ENCODE results near the gene YTHDF2. TPM values are rescaled to one million over a fixed set of nuclear protein-coding genes. Genes with fewer than 3 reads are reported as not detected.
"Not testable (repeated sequence)": the region's sequence is repeated elsewhere in the genome, so short reads cannot be mapped to it uniquely, and the experiment has no call there.

Gene YTHDF2
- 88.2 and 98.4 TPM in 2 replicates for total RNA-seq

DNA sequence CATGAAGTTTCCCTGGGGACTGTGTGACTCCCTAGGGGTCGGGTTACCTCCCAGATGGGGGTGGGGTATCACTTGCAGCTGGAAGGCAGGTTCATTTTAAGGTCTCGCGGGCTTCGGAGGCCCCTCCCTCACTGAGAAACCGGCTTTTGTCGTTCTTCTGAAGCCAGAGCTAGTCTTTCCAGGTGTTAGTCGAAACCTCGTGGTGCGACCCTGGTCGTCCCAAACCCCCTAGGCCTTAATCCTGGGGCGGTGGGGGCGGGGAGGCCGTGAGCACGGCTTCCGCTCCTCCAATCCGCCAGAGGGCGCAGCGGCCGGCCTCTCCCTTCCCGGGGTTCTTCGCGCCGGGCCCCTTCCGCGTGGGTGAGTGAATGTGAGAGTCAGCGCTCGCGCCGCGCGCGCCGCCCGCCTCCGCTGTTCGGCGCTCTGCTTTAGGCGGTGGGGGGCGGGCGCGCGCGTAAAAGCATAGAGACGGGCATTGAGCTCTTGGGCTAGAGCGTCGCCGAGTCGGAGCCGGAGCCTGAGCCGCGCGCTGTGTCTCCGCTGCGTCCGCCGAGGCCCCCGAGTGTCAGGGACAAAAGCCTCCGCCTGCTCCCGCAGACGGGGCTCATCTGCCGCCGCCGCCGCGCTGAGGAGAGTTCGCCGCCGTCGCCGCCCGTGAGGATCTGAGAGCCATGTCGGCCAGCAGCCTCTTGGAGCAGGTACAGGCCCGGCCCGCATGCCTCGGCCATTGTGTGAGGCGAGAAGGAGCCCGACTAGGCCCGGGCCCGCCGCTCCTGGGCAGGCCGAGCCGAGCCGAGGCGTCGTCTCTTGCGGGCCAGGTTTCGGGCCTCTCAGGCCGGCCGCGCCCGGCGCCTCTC, at the start of gene YTHDF2:
Gene YTHDF2, plus strand, starts transcription at position 491 of the 857 bp plus-strand sequence. Its CDS starts 181 bp downstream, at position 672.
- intact Hi-C loops (cut with micrococcal nuclease), result loop anchor here (1.0 to 5.0 kb wide), 6 partner anchors 67 to 499 kb away; partner anchors contain the start of genes ATP5IF1, RNU11 and TAF12
- H3K9me3 Mint-ChIP-seq, result no peaks in the 10 kb centered on the region
- H3K4me1 Mint-ChIP-seq (ENCODE audit: low read depth), result peaks cover 23% of the 10 kb centered on the region
- H3K27ac Mint-ChIP-seq, result peak within 1 kb of the TSS; percentile 91
- peak; percentile 95 for DNase-seq (ENCODE audit: low spot score)
- H3K4me3 Mint-ChIP-seq (ENCODE audit: low read depth), result peak within 1 kb of the TSS; percentile 99
- H3K36me3 Mint-ChIP-seq (ENCODE audit: low read depth), result peaks cover 36% of the 10 kb centered on the region
- no peaks in the 10 kb centered on the region for H3K27me3 Mint-ChIP-seq (ENCODE audit: low read depth)

DNA sequence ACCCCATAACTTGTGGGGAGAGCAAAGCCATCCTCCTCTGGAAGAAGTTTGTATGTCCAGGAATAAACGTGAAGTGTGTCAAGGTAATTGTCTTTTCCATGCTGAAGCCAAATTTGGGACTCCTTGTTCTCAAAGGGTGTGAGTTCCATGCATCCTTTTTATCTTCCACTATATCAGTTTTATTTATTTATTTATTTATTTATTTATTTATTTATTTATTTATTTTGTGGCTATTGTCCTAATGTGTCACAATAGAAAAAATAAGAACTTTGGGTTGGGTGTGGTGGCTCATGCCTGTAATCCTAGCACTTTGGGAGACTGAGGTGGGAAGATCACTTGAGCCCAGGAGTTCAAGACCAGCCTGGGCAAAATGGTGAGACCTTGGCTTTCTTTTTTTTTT, 45.1 kb upstream of the YTHDF2 start:
- intact Hi-C loops (cut with micrococcal nuclease); DNase-seq (ENCODE audit: low spot score); H3K27ac Mint-ChIP-seq; H3K4me1 Mint-ChIP-seq (ENCODE audit: low read depth); H3K9me3 Mint-ChIP-seq; H3K4me3 Mint-ChIP-seq (ENCODE audit: low read depth); H3K27me3 Mint-ChIP-seq (ENCODE audit: low read depth): not testable (repeated sequence)
- peaks cover 56% of the 10 kb centered on the region for H3K36me3 Mint-ChIP-seq (ENCODE audit: low read depth)

DNA sequence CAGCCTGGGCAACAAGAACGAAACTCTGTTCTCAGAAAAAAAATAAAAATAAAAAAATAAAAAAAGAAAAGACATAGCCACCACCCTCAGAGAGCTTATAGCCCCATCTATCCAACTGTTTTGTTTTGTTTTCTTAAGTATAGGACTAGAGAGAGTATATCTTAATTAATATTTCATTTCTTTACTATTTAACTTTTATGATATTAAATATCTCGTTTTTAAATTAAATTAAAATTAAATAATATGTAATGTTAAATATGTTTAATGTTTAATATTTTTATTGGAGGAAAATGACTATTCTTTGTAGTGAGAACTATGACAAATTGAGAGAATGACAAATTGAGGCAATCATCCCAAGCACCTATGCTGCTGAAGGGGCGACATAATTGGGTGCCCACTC, 33.1 kb upstream of the YTHDF2 start:
- no peak overlapping the region for H3K27ac Mint-ChIP-seq
- peaks cover 15% of the 10 kb centered on the region for H3K4me1 Mint-ChIP-seq (ENCODE audit: low read depth)
- no peak overlapping the region for H3K4me3 Mint-ChIP-seq (ENCODE audit: low read depth)
- intact Hi-C loops (cut with micrococcal nuclease), result no loop called here
- H3K36me3 Mint-ChIP-seq (ENCODE audit: low read depth), result peaks cover 45% of the 10 kb centered on the region
- H3K27me3 Mint-ChIP-seq (ENCODE audit: low read depth), result no peaks in the 10 kb centered on the region
- no peak for DNase-seq (ENCODE audit: low spot score)
- no peaks in the 10 kb centered on the region for H3K9me3 Mint-ChIP-seq

DNA sequence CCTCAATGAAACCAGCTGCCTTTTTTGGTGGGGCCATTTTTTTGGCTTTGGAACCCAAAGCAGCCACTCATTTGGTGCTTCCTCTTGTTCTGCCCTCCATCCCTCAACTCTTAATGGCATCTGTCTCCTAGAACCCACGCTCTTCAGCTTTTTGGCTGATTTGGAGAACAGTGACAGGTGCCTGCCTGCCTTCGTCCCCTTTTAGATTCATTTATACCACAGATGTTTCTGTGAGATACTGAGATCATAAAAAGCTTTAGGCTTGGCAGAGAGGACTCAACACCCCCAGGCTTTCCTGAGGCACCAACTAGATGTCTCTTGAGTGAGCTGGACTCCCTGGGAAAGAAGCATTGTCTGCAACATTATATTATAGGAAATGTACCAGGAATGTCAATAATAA, 20.4 kb upstream of the YTHDF2 start:
- Mint-ChIP-seq H3K36me3 (ENCODE audit: low read depth) (peaks cover 39% of the 10 kb centered on the region), H3K4me1 (ENCODE audit: low read depth) (no peaks in the 10 kb centered on the region), H3K9me3 (no peaks in the 10 kb centered on the region), H3K27ac (no peak overlapping the region), H3K27me3 (ENCODE audit: low read depth) (no peaks in the 10 kb centered on the region), H3K4me3 (ENCODE audit: low read depth) (no peak overlapping the region)
- intact Hi-C loops (cut with micrococcal nuclease), result no loop called here
- DNase-seq (ENCODE audit: low spot score), result no peak

DNA sequence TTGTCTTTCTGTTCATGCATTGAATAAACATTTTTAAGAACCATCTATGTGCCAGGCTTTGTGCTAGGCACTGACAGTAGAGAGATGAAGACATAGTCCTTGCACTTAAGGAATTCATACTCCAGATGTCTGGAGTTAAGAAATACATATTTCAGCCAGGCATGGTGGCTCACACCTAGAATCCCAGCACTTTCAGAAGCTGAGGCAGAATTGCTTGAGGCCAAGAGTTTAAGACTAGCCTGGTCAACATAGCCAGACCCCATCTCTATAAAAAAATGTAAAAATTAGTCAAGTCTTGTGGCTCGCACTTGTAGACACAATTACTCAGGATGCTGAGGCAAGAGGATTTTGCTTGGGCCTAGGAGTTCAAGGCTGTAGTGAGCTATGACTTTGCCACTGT, 18.6 kb upstream of the YTHDF2 start:
- DNase-seq (ENCODE audit: low spot score), result no peak
- intact Hi-C loops (cut with micrococcal nuclease), result no loop called here
- Mint-ChIP-seq H3K36me3 (ENCODE audit: low read depth) (peaks cover 28% of the 10 kb centered on the region), H3K9me3 (no peaks in the 10 kb centered on the region), H3K4me3 (ENCODE audit: low read depth) (no peak overlapping the region), H3K4me1 (ENCODE audit: low read depth) (no peaks in the 10 kb centered on the region), H3K27ac (no peak overlapping the region), H3K27me3 (ENCODE audit: low read depth) (no peaks in the 10 kb centered on the region)

DNA sequence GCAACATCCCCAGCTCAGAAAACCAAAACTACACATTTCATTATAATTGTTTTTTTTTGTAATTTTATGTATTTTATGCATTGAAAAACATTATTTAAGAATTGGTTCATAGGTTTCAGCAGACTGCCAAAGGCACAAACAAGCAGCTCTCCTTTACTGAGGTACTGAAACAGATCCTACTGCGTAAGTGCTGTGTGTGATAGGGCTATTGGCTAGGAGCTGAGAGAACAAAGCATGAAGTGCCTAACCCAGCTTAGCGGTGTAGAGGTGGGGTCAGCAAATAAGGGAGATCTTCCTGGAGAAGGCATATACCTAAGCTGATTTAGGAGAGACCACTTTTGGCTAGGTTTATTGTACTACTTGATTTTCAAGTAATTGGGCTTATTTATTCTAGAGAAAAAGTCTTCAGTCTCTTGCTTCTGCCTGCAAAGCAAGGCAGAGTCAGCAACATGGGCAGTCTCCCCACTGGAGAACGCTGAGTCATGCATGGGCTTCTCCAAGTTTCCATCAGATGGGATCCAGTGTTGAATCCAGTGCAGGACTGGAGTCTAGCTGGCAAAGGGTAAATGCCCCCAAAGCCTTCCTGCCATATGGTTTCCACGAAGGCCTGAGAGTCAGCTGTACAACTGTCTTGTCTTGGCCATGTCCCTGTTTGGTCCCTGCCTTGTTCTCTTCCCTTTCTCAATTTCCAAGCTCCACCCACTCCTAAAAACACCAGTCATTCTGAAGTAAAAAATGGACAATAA, 18.0 kb upstream of the YTHDF2 start:
- Mint-ChIP-seq H3K36me3 (ENCODE audit: low read depth) (peaks cover 22% of the 10 kb centered on the region), H3K27me3 (ENCODE audit: low read depth) (no peaks in the 10 kb centered on the region), H3K9me3 (no peaks in the 10 kb centered on the region), H3K4me1 (ENCODE audit: low read depth) (no peaks in the 10 kb centered on the region), H3K27ac (no peak overlapping the region), H3K4me3 (ENCODE audit: low read depth) (no peak overlapping the region)
- intact Hi-C loops (cut with micrococcal nuclease), result no loop called here
- DNase-seq (ENCODE audit: low spot score), result no peak

DNA sequence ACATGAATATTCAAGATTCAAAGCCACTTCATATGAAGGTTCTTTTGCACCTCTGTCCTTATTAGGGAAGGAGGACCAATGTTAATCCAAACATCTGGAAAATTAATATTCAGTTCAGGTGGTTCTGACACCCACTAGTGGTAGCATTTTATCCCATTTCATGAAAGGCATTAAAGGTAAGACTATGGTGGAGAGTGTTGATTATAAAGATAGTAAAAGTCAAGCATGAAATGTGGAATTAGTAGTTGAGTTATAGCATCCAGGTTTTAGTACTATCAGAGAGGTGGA, 17.5 kb upstream of the YTHDF2 start:
- H3K4me1 Mint-ChIP-seq (ENCODE audit: low read depth), result no peaks in the 10 kb centered on the region
- H3K27ac Mint-ChIP-seq, result no peak overlapping the region
- intact Hi-C loops (cut with micrococcal nuclease), result no loop called here
- H3K4me3 Mint-ChIP-seq (ENCODE audit: low read depth), result no peak overlapping the region
- DNase-seq (ENCODE audit: low spot score), result no peak
- no peaks in the 10 kb centered on the region for H3K9me3 Mint-ChIP-seq
- H3K27me3 Mint-ChIP-seq (ENCODE audit: low read depth), result no peaks in the 10 kb centered on the region
- peaks cover 17% of the 10 kb centered on the region for H3K36me3 Mint-ChIP-seq (ENCODE audit: low read depth)

DNA sequence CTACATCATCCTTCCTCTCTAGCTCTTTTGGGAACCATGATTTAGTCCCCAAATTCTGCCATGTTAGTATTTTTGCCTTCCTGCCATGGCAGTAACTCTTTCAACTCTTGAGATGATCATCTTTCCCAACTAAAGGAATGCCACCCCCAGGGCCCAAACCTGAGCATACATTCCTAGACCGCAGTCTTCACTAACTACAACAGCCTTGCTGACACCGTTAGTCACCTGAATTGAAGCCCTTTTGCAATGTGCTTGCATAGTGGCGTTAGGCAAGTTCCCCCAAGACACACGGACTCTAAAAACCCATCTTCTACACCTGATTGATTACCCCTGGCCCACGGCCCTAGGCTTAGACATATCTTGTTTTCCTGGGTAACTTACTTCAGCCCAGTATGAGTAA, 16.4 kb upstream of the YTHDF2 start:
- no peaks in the 10 kb centered on the region for H3K27me3 Mint-ChIP-seq (ENCODE audit: low read depth)
- H3K36me3 Mint-ChIP-seq (ENCODE audit: low read depth), result peaks cover 8% of the 10 kb centered on the region
- H3K9me3 Mint-ChIP-seq, result no peaks in the 10 kb centered on the region
- no peak overlapping the region for H3K4me3 Mint-ChIP-seq (ENCODE audit: low read depth)
- DNase-seq (ENCODE audit: low spot score), result no peak
- intact Hi-C loops (cut with micrococcal nuclease), result no loop called here
- no peak overlapping the region for H3K27ac Mint-ChIP-seq
- H3K4me1 Mint-ChIP-seq (ENCODE audit: low read depth), result no peaks in the 10 kb centered on the region

DNA sequence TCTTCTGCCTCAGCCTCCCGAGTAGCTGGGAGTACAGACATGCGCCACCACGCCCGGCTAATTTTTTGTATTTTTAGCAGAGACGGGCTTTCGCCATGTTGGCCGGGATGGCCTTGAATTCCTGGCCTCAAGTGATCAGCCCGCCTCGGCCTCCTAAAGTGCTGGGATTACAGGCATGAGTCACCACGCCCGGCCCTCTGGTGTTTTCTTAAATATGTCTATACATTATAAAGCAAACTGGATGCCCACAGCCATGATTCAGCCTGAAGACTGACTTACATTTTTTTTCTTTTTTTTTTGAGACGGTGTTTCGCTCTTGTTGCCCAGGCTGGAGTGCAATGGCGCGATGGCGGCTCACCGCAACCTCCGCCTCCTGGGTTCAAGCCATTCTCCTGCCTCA, 14.8 kb upstream of the YTHDF2 start:
- H3K36me3 Mint-ChIP-seq (ENCODE audit: low read depth); H3K27me3 Mint-ChIP-seq (ENCODE audit: low read depth); DNase-seq (ENCODE audit: low spot score); H3K4me3 Mint-ChIP-seq (ENCODE audit: low read depth); H3K9me3 Mint-ChIP-seq; intact Hi-C loops (cut with micrococcal nuclease); H3K27ac Mint-ChIP-seq; H3K4me1 Mint-ChIP-seq (ENCODE audit: low read depth): not testable (repeated sequence)

DNA sequence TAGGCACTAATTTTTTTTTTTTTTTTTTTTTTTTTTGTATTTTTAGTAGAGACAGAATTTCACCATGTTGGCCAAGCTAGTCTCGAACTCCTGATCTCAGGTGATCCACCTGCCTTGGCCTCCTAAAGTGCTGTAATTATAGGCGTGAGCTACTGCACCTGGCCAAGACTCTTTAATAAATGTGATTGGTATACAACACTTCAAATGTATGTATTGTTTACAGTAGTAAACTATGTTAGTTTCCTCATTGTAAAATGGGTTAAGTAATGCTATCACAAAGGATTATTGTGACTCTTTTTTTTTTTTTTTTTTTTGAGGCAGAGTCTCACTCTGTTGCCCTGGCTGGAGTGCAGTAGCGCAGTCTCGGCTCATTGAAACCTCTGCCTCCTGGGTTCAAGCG, 11.4 kb upstream of the YTHDF2 start:
- H3K36me3 Mint-ChIP-seq (ENCODE audit: low read depth); H3K9me3 Mint-ChIP-seq; DNase-seq (ENCODE audit: low spot score); H3K4me1 Mint-ChIP-seq (ENCODE audit: low read depth); H3K27ac Mint-ChIP-seq; H3K27me3 Mint-ChIP-seq (ENCODE audit: low read depth); H3K4me3 Mint-ChIP-seq (ENCODE audit: low read depth); intact Hi-C loops (cut with micrococcal nuclease): not testable (repeated sequence)

DNA sequence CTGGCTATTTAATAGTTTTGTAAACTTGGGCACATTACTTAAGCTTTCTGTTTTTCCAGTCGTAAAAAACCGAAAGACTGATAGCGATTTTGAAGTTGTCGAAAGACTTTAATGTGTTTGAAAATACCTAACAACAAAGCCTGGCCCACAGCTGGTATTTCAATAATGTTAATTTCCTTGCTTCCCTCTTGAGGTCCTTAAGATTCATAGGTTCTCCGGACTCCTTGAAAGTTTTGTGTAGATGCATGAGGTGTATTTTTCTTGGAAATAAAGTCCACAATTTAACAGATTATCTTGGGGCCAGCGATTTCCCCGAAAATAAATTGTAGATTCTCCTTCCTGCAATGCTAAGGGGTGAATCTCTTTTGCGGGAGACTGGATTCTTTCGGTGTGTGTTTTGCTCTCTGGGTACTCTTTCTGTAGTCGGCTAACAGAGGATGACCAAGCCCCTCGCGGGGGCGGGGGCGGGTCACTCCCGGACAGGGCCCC, 735 bp upstream of the YTHDF2 start:
- peak overlapping the region; percentile 99 for H3K4me3 Mint-ChIP-seq (ENCODE audit: low read depth)
- DNase-seq (ENCODE audit: low spot score), result no peak
- peak overlapping the region; percentile 91 for H3K27ac Mint-ChIP-seq
- peaks cover 23% of the 10 kb centered on the region for H3K4me1 Mint-ChIP-seq (ENCODE audit: low read depth)
- no peaks in the 10 kb centered on the region for H3K27me3 Mint-ChIP-seq (ENCODE audit: low read depth)
- intact Hi-C loops (cut with micrococcal nuclease), result loop anchor here (1.0 to 5.0 kb wide), 6 partner anchors 67 to 499 kb away; partner anchors contain the start of genes ATP5IF1, RNU11 and TAF12
- H3K36me3 Mint-ChIP-seq (ENCODE audit: low read depth), result peaks cover 31% of the 10 kb centered on the region
- no peaks in the 10 kb centered on the region for H3K9me3 Mint-ChIP-seq

DNA sequence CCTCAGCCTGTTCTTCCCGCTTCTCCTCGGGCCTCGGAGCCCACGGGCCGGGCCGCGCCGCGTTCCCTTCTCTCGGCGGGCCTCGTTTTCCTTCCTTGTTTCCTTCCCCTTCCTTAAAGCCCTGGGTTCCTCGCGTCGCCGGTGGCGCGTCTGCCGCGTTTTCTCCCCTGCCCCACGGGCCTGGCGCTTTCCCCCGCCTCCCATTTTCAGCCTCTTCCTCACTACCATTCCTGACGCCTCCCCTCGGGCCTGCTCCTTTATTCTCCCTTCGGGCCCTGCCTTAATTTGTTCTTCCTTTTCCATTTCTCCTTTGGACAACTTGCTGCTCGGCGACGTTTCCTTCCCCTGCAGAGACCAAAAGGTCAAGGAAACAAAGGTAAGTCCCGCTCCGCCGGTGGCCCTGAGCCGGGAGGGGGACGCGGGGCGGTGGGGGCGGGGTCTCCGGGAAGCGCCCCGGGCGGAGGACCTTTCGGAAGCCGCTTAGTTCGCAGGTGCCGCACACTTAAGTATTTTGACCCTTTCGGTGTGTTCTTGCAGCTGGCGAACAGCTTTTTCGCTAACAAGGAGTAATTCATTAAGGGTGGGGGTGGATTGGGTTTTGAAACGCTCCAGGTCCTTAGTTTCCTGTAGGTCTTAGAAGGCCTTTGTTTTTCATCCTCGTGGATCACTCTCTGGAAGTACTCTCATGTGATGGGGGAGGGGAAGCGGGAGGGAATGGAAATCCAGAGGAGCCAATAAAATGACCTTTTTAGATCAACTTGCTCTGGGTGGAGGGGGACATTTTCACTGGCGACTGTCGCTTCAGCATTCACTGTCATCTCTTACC, 780 bp downstream of the YTHDF2 start:
- no peaks in the 10 kb centered on the region for H3K27me3 Mint-ChIP-seq (ENCODE audit: low read depth)
- H3K27ac Mint-ChIP-seq, result peak overlapping the region; percentile 91
- DNase-seq (ENCODE audit: low spot score), result peak; percentile 28
- intact Hi-C loops (cut with micrococcal nuclease), result loop anchor here (2.0 to 5.0 kb wide), 3 partner anchors 155 to 500 kb away; partner anchors contain the start of gene ATP5IF1
- H3K36me3 Mint-ChIP-seq (ENCODE audit: low read depth), result peaks cover 45% of the 10 kb centered on the region
- H3K4me3 Mint-ChIP-seq (ENCODE audit: low read depth), result peak overlapping the region; percentile 99
- H3K4me1 Mint-ChIP-seq (ENCODE audit: low read depth), result peaks cover 27% of the 10 kb centered on the region
- no peaks in the 10 kb centered on the region for H3K9me3 Mint-ChIP-seq

Data from activated T-helper 2 cell treated with anti-CD3 and anti-CD28 coated beads, Interferon-gamma antibody, Interleukin-2, Interleukin-4, amounts not matched to agents 10 μg/mL and 5 μg/mL and 100 μg/mL, durations not matched to agents 14 hours and 24 hours and 36 hours (primary cell).